Stimulated activated CD4-positive, alpha-beta T cell treated with anti-CD3 and anti-CD28 coated beads, Interleukin-4, amount 100 ng/mL, for 4 hours (primary cell): Measurements from ENCODE around the gene PMIS2.

Experiments
- DNase-seq, 2 experiments: peaks; one replicate each; pipeline ENCODE4 v3.0.0-alpha.2; 2020

The PMIS2 gene

GRCh38 chr19:35636651-35637050 is 50.7 kb downstream of the PMIS2 start:
- DNase-seq = no peak
